ENCODE measurements around the gene GHDC. TPM values are rescaled to one million over a fixed set of nuclear protein-coding genes. Genes with fewer than 3 reads are reported as not detected.
"Not testable (repeated sequence)": the region's sequence is repeated elsewhere in the genome, so short reads cannot be mapped to it uniquely, and the experiment has no call there.

GHDC gene
- total and polyA plus RNA-seq, 2 experiments from 2014 or later, result 11.1 to 25.0 TPM

DNA sequence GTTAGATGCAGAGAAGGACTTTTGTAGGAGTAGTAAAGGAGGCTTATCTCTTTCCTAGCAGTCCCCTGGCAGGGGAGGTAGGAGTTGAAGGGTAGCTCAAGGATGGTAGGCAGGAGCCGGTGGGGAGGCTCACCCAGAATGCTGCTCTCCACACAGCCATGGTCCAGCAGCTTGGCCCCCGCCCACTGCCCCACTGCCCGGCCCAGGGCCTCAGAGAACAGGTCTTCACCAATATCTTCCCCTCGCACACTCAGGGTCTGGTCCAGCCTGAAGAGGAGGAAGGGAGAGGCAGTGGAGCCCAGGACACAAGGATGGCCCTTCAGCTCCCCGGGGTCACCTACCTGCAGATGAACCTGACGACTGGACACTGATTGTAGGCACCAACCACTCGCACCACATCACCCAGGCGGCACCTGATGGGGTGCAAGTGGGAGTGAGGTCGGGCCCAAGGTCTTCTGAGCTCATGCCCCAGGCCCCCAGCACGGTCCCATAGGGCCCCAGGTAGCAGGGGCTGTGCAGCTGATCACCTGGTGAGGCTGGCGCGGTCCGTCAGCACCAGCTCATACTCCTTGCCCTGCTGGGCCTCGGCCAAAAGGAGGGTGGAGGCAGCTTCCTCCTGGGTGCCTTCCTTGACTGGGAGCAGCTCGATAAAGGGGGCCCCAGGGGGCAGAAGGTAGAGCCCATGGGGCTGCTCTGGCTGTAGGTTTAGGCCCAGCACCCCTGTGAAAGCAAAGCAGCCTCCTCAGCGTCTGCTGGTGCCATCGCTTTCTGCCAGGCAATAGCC, 3.6 kb downstream of the GHDC start:
- H2AFZ ChIP-seq, result no peak overlapping the region
- in situ Hi-C loops (cut with MboI), result no loop called here
- 87 to 94% methylated on average over 16 to 17 of the region's 17 CpGs for WGBS, 2 experiments (ENCODE audit: low coverage in 1 of 2, low lambda C conversion rate in 2 of 2, missing lambda C conversion rate in 2 of 2)

DNA sequence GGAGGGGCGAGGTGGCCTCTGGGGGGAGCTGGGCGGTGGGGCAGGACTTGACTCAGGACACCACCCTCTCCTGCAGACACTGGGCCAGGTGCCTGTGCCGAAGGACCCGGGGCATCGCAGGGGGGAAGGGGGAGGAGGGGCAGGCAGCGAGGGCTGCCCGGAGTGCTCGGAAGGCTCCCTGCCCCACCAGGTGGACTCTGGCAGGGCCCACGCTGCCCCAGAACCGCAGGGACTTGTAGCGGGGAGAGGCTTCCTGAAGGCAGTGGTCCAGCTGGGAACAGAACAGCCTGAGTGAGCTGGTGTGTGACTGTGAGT, 4.7 kb downstream of the GHDC start:
- in situ Hi-C loops (cut with MboI), result no loop called here
- Histone ChIP-seq H3K36me3 (ENCODE audit: low read depth) (no peaks in the 10 kb centered on the region), H3K4me2 (ENCODE audit: unreplicated experiment) (no peak overlapping the region), H3F3A (ENCODE audit: insufficient read depth) (no peaks in the 10 kb centered on the region), H3K9me3 (ENCODE audit: low read depth) (no peaks in the 10 kb centered on the region), H3K9me2 (ENCODE audit: insufficient read depth) (no peaks in the 10 kb centered on the region), H3K27me3 (replicated peaks; ENCODE audit: insufficient read depth) (no peaks in the 10 kb centered on the region), H3K9ac (no peak overlapping the region), H3K79me2 (ENCODE audit: insufficient read depth) (no peaks in the 10 kb centered on the region), H3K4me3 (no peak overlapping the region), H4K20me1 (ENCODE audit: insufficient read depth) (no peaks in the 10 kb centered on the region), H2AFZ (no peak overlapping the region), H3K27ac (no peak overlapping the region), H3K4me1 (ENCODE audit: insufficient read depth) (0 out of 2 replicates have a peak, but pooled peaks cover 1% of the 10 kb centered on the region)
- no peak for TF ChIP-seq EZH2 (IDR thresholded peaks at IDR 0.05; ENCODE audit: insufficient read depth, poor library complexity, severe bottlenecking)
- TF ChIP-seq EZH2phosphoT487 (IDR thresholded peaks at IDR 0.05; ENCODE audit: insufficient read depth, low read depth), result no peak
- 62 to 73% methylated on average over 4 to 11 of the region's 11 CpGs for WGBS, 2 experiments (ENCODE audit: low coverage in 1 of 2, low lambda C conversion rate in 2 of 2, missing lambda C conversion rate in 2 of 2)
- DNase-seq, result no peak

More for the DNA sequence above, 3.6 kb downstream of the GHDC start:
- Histone ChIP-seq H3K9me3 (ENCODE audit: low read depth) (no peaks in the 10 kb centered on the region), H3K27me3 (replicated peaks; ENCODE audit: insufficient read depth) (no peaks in the 10 kb centered on the region), H3K4me2 (ENCODE audit: unreplicated experiment) (no peak overlapping the region), H3K79me2 (ENCODE audit: insufficient read depth) (no peaks in the 10 kb centered on the region), H3K9me2 (ENCODE audit: insufficient read depth) (no peaks in the 10 kb centered on the region), H3K27ac (no peak overlapping the region), H3F3A (ENCODE audit: insufficient read depth) (no peaks in the 10 kb centered on the region), H3K36me3 (ENCODE audit: low read depth) (no peaks in the 10 kb centered on the region), H4K20me1 (ENCODE audit: insufficient read depth) (no peaks in the 10 kb centered on the region), H3K4me3 (no peak overlapping the region), H3K9ac (no peak overlapping the region), H3K4me1 (ENCODE audit: insufficient read depth) (no peaks in the 10 kb centered on the region)
- DNase-seq, result no peak
- TF ChIP-seq EZH2phosphoT487 (IDR thresholded peaks at IDR 0.05; ENCODE audit: insufficient read depth, low read depth) (no peak), EZH2 (IDR thresholded peaks at IDR 0.05; ENCODE audit: insufficient read depth, poor library complexity, severe bottlenecking) (no peak)

DNA sequence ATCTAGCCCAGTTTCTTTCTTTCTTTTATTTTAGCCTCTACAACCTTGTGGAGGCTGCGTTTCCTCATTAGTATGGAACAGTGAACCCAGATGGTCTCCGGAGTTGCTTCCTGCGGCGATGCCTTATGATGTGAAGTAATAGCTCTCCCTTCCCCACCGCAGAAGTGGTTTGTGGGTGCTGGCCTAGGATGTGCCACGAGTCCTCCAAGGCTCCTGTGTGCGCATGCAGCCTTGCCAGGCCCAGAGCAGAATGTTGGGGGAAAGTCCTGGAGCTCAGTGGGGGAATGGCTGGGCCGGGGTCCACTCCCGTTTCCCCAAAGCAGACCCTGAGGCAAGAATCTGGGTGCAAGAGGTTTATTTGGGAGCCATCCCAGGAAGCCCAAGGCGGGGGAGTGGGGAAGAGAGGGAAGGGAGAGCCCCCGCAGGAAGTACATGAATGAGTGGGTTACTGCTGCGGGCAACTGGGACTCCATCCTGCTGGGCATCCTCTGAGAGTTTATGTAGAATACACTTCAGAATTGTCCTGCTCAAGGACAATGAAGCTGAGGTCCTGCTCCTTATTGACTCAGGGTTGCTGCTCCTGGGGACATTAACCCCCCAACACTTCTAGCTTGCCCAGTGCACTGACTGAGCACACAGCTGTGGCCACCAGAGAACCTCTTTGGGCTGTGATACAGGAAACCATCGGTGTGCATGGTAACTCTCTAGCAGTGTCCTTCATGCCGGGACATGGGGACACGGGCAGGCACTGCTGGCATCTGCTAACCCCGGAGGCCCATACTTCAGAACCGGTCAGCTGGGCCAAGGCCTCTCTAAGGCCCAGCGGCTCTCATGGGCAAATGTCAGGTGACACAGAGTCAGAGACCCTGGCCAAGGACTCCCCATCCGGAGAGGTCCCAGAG, 5.3 kb downstream of the GHDC start:
- in situ Hi-C loops (cut with MboI), result no loop called here
- Histone ChIP-seq H3K9me3 (ENCODE audit: low read depth) (no peaks in the 10 kb centered on the region), H3K4me2 (ENCODE audit: unreplicated experiment) (no peak overlapping the region), H3K27me3 (replicated peaks; ENCODE audit: insufficient read depth) (no peaks in the 10 kb centered on the region), H2AFZ (no peak overlapping the region), H3K9ac (no peak overlapping the region), H3K4me3 (no peak overlapping the region), H3K27ac (no peak overlapping the region), H4K20me1 (ENCODE audit: insufficient read depth) (no peaks in the 10 kb centered on the region), H3F3A (ENCODE audit: insufficient read depth) (no peaks in the 10 kb centered on the region), H3K79me2 (ENCODE audit: insufficient read depth) (no peaks in the 10 kb centered on the region), H3K4me1 (ENCODE audit: insufficient read depth) (0 out of 2 replicates have a peak, but pooled peaks cover 4% of the 10 kb centered on the region), H3K36me3 (ENCODE audit: low read depth) (no peaks in the 10 kb centered on the region), H3K9me2 (ENCODE audit: insufficient read depth) (no peaks in the 10 kb centered on the region)
- TF ChIP-seq EZH2 (IDR thresholded peaks at IDR 0.05; ENCODE audit: insufficient read depth, poor library complexity, severe bottlenecking), result no peak
- TF ChIP-seq EZH2phosphoT487 (IDR thresholded peaks at IDR 0.05; ENCODE audit: insufficient read depth, low read depth), result no peak
- WGBS, 2 experiments (ENCODE audit: low coverage in 1 of 2, low lambda C conversion rate in 2 of 2, missing lambda C conversion rate in 2 of 2), result 68 to 71% methylated on average over 19 of the region's 19 CpGs
- DNase-seq, result no peak

DNA sequence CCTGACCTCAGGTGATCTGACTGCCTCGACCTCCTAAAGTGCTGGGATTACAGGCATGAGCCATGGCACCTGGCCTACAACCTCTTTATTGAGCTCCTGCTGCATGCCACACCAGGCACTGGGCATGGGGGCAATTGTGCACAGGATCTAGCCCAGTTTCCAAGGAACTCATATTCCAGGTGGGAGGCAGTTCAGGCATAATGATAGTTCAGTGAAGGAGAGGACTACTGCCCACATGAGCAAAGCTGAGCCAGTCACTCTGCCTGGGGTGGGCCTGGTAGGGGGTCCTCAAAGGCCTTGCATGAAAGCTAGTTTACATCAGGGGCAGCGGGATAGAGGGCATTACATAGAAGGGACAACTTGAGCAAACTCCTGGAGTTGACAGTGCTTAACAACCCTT, 6.5 kb downstream of the GHDC start:
- Histone ChIP-seq H3K27ac (no peak overlapping the region), H3K4me2 (ENCODE audit: unreplicated experiment) (no peak overlapping the region), H3K4me1 (ENCODE audit: insufficient read depth) (peaks cover 11% of the 10 kb centered on the region; the same call in 1 of the 2 replicates), H2AFZ (no peak overlapping the region), H3K36me3 (ENCODE audit: low read depth) (no peaks in the 10 kb centered on the region), H3K9ac (no peak overlapping the region), H3F3A (ENCODE audit: insufficient read depth) (no peaks in the 10 kb centered on the region), H3K79me2 (ENCODE audit: insufficient read depth) (no peaks in the 10 kb centered on the region), H3K9me2 (ENCODE audit: insufficient read depth) (no peaks in the 10 kb centered on the region), H3K27me3 (replicated peaks; ENCODE audit: insufficient read depth) (no peaks in the 10 kb centered on the region), H3K4me3 (no peak overlapping the region), H3K9me3 (ENCODE audit: low read depth) (no peaks in the 10 kb centered on the region), H4K20me1 (ENCODE audit: insufficient read depth) (no peaks in the 10 kb centered on the region)
- WGBS, 2 experiments (ENCODE audit: low coverage in 1 of 2, low lambda C conversion rate in 2 of 2, missing lambda C conversion rate in 2 of 2), result 75 to 82% methylated on average over 2 of the region's 2 CpGs
- in situ Hi-C loops (cut with MboI), result no loop called here
- no peak for TF ChIP-seq EZH2phosphoT487 (IDR thresholded peaks at IDR 0.05; ENCODE audit: insufficient read depth, low read depth)
- TF ChIP-seq EZH2 (IDR thresholded peaks at IDR 0.05; ENCODE audit: insufficient read depth, poor library complexity, severe bottlenecking), result no peak
- no peak for DNase-seq

DNA sequence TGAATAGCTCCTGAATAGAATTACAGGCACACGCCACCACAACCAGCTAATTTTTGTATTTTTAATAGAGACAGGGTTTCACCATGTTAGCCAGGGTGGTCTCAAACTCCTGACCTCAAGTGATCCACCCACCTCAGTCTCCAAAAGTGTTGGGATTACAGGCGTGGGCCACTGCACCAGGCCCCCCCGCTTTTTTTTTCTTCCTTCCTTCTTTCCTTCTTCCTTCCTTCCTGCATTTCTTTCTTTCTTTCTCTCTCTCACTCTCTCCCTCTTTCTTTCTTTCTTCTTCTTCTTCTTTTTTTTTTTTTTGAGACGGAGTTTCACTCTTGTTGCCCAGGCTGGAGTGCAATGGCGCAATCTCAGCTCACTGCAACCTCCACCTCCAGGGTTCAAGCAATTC, 8.1 kb downstream of the GHDC start:
- H3K9me3 ChIP-seq (ENCODE audit: low read depth); DNase-seq; in situ Hi-C loops (cut with MboI); H3K79me2 ChIP-seq (ENCODE audit: insufficient read depth); H3K27ac ChIP-seq; H4K20me1 ChIP-seq (ENCODE audit: insufficient read depth); H3K9me2 ChIP-seq (ENCODE audit: insufficient read depth); H3K27me3 ChIP-seq (replicated peaks; ENCODE audit: insufficient read depth); H3F3A ChIP-seq (ENCODE audit: insufficient read depth); H3K4me2 ChIP-seq (ENCODE audit: unreplicated experiment); H3K9ac ChIP-seq; H3K4me3 ChIP-seq; H3K36me3 ChIP-seq (ENCODE audit: low read depth); H2AFZ ChIP-seq: not testable (repeated sequence)
- WGBS, 2 experiments (ENCODE audit: low coverage in 1 of 2, low lambda C conversion rate in 2 of 2, missing lambda C conversion rate in 2 of 2), result 86 to 88% methylated on average over 5 of the region's 5 CpGs
- H3K4me1 ChIP-seq (ENCODE audit: insufficient read depth), result peaks cover 11% of the 10 kb centered on the region; the same call in 1 of the 2 replicates
